ENCODE results near the gene KIAA0040.

The KIAA0040 gene

GRCh38 chr1:175178056-175178455, 14.5 kb downstream of the KIAA0040 start:
- TF ChIP-seq TOX (CRISPR knock-in tag; IDR thresholded peaks at IDR 0.05; ENCODE audit: borderline replicate concordance) (no peak), POU6F1 (CRISPR knock-in tag; IDR thresholded peaks at IDR 0.05; ENCODE audit: borderline replicate concordance, low read depth) (no peak), CSDC2 (CRISPR knock-in tag; IDR thresholded peaks at IDR 0.05) (no peak), TSHZ2 (CRISPR knock-in tag; IDR thresholded peaks at IDR 0.05) (no peak)
- TF ChIP-seq, protein P1, sequence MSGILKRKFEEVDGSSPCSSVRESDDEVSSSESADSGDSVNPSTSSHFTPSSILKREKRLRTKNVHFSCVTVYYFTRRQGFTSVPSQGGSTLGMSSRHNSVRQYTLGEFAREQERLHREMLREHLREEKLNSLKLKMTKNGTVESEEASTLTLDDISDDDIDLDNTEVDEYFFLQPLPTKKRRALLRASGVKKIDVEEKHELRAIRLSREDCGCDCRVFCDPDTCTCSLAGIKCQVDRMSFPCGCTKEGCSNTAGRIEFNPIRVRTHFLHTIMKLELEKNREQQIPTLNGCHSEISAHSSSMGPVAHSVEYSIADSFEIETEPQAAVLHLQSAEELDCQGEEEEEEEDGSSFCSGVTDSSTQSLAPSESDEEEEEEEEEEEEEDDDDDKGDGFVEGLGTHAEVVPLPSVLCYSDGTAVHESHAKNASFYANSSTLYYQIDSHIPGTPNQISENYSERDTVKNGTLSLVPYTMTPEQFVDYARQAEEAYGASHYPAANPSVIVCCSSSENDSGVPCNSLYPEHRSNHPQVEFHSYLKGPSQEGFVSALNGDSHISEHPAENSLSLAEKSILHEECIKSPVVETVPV (CRISPR knock-in tag; IDR thresholded peaks at IDR 0.05): no peak
- no peak for ATAC-seq

GRCh38 chr1:175176246-175176645, 16.3 kb downstream of the KIAA0040 start:
- TF ChIP-seq BACH2 (CRISPR knock-in tag; IDR thresholded peaks at IDR 0.05; ENCODE audit: borderline replicate concordance): no peak
- TF ChIP-seq ZC3H10 (CRISPR knock-in tag; IDR thresholded peaks at IDR 0.05): no peak
- TF ChIP-seq PPARA (CRISPR knock-in tag; IDR thresholded peaks at IDR 0.05; ENCODE audit: borderline replicate concordance): no peak
- TF ChIP-seq, protein P2, sequence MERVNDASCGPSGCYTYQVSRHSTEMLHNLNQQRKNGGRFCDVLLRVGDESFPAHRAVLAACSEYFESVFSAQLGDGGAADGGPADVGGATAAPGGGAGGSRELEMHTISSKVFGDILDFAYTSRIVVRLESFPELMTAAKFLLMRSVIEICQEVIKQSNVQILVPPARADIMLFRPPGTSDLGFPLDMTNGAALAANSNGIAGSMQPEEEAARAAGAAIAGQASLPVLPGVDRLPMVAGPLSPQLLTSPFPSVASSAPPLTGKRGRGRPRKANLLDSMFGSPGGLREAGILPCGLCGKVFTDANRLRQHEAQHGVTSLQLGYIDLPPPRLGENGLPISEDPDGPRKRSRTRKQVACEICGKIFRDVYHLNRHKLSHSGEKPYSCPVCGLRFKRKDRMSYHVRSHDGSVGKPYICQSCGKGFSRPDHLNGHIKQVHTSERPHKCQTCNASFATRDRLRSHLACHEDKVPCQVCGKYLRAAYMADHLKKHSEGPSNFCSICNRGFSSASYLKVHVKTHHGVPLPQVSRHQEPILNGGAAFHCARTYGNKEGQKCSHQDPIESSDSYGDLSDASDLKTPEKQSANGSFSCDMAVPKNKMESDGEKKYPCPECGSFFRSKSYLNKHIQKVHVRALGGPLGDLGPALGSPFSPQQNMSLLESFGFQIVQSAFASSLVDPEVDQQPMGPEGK (CRISPR knock-in tag; IDR thresholded peaks at IDR 0.05; ENCODE audit: borderline replicate concordance): no peak
- TF ChIP-seq, protein P3, sequence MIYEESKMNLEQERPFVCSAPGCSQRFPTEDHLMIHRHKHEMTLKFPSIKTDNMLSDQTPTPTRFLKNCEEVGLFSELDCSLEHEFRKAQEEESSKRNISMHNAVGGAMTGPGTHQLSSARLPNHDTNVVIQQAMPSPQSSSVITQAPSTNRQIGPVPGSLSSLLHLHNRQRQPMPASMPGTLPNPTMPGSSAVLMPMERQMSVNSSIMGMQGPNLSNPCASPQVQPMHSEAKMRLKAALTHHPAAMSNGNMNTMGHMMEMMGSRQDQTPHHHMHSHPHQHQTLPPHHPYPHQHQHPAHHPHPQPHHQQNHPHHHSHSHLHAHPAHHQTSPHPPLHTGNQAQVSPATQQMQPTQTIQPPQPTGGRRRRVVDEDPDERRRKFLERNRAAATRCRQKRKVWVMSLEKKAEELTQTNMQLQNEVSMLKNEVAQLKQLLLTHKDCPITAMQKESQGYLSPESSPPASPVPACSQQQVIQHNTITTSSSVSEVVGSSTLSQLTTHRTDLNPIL (CRISPR knock-in tag; IDR thresholded peaks at IDR 0.05; ENCODE audit: low read depth): no peak
- TF ChIP-seq TSHZ2 (CRISPR knock-in tag; IDR thresholded peaks at IDR 0.05): no peak
- no peak for ATAC-seq

DNA sequence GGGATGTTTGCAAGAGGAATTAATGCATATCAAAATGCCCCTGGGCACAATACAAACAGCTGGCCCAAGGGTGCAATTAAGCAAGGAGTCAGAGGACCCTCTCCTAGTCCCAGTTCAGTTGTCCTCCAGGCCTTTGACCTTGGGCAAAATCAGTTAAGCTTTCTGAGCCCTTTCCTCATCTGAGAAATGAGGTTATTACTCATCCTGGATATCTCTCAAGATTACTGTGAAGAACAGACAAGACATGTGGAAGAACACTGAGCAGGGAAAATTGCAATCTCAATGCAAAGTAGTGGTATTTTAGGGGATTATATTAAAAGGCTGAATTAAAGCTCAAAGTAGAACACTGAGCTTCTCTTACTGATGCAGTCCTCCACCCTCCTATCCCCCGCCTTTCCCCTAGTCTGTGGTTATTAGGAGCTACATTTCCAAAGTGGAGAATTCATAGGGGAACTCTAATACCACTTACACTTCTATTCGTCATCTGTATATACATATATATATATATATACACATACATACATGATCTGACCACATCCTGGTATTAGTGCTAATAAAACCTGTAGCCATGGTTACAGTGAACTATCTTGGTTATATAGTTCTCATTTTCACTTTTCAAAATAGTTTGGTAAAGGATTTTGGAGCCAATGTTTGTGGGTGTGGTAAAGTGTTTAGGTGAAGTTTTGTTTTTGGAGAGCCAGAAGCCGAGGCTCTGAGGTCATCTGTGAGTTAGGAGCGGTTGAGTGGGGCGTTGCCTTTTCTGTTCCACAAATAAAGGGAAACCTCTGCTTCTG, 18.1 kb downstream of the KIAA0040 start:
- no peak for ATAC-seq
- TF ChIP-seq OSR1 (CRISPR knock-in tag; IDR thresholded peaks at IDR 0.05): no peak
- TF ChIP-seq TOX (CRISPR knock-in tag; IDR thresholded peaks at IDR 0.05; ENCODE audit: borderline replicate concordance): no peak
- no peak for TF ChIP-seq ZFP30 (CRISPR knock-in tag; IDR thresholded peaks at IDR 0.05)
- TF ChIP-seq, protein P1 (CRISPR knock-in tag; IDR thresholded peaks at IDR 0.05): no peak
- TF ChIP-seq GLIS3 (CRISPR knock-in tag; IDR thresholded peaks at IDR 0.05): no peak
- TF ChIP-seq SNAI2 (CRISPR knock-in tag; IDR thresholded peaks at IDR 0.05): no peak
- no peak for TF ChIP-seq CSDC2 (CRISPR knock-in tag; IDR thresholded peaks at IDR 0.05)
- no peak for TF ChIP-seq ZNF8 (CRISPR knock-in tag; IDR thresholded peaks at IDR 0.05)
- no peak for TF ChIP-seq TCF4 (CRISPR knock-in tag; IDR thresholded peaks at IDR 0.05; ENCODE audit: borderline replicate concordance)
- TF ChIP-seq BACH2 (CRISPR knock-in tag; IDR thresholded peaks at IDR 0.05; ENCODE audit: borderline replicate concordance): no peak
- TF ChIP-seq, protein P2 (CRISPR knock-in tag; IDR thresholded peaks at IDR 0.05; ENCODE audit: borderline replicate concordance): no peak
- TF ChIP-seq ARNTL (CRISPR knock-in tag; IDR thresholded peaks at IDR 0.05; ENCODE audit: borderline replicate concordance, low read depth): no peak
- TF ChIP-seq ZNF70 (CRISPR knock-in tag; IDR thresholded peaks at IDR 0.05): no peak
- no peak for TF ChIP-seq ZNF565 (CRISPR knock-in tag; conservative IDR thresholded peaks at IDR 0.05; ENCODE audit: low read depth)
